GM23338 (cell line): ENCODE results near the gene FOXN1.

Experiments
- EZH2 ChIP-seq: fragments of 200-600 bp; sonication (generic); IDR thresholded peaks from one replicate; pipeline ENCODE4 v1.8.0; 2017; ENCODE audit warnings: antibody characterized with exemption, mild to moderate bottlenecking, low read depth; ENCODE audit not compliant: unreplicated experiment
- JUNB ChIP-seq: IDR thresholded peaks from one replicate; pipeline ENCODE4 v1.6.1; 2016; ENCODE audit warnings: antibody characterized with exemption; ENCODE audit not compliant: unreplicated experiment
- TF ChIP-seq, protein P1 (sequence below), 2 experiments: fragments of 200-600 bp in 1 of 2; sonication (generic) in 1 of 2; conservative IDR thresholded peaks; 2 replicates each; pipeline versions ENCODE4 v1.5.1 to v1.6.1; 2016 to 2017; ENCODE audit warnings: antibody characterized with exemption in 2 of 2, low read depth in 2 of 2, mild to moderate bottlenecking in 2 of 2, moderate library complexity in 1 of 2

DNA sequence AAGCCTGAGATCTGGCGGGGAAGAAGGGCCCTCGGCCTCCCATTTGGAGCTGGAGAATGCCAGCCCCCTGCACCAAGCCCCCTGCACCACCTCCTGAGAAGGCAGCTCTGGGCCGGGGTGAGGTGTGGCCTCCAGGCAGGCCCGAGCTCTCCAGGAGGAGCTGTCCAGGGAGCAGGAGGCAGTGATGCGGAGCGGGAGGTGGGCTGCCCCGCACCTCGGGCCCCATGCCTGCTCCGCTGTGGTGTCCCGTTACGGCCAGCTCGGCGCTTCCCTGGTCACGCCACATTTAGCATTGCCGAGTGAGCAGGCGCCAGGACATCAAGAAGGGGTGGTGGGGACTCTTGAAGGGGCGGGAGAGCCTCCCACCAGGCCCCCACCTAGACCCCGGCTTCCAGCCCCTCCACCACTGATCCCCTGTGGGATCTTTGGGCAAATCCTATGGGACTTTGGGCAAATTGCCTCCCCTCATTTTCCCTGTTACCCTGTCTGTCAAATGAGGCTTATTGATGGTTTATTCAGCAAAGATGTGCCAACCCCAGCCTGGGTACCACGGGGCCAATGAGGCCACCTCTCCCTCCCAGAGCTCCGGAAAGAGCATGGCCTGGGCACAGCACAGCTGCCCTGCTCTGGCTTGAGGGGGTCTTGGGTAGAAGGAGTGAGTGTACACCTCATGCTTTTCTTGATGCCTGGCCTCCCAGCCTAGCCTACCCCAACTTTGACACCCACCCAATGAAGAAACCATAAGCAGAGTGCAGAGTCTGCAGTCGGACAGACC, 15.3 kb downstream of the FOXN1 start:
- TF ChIP-seq, protein P1, sequence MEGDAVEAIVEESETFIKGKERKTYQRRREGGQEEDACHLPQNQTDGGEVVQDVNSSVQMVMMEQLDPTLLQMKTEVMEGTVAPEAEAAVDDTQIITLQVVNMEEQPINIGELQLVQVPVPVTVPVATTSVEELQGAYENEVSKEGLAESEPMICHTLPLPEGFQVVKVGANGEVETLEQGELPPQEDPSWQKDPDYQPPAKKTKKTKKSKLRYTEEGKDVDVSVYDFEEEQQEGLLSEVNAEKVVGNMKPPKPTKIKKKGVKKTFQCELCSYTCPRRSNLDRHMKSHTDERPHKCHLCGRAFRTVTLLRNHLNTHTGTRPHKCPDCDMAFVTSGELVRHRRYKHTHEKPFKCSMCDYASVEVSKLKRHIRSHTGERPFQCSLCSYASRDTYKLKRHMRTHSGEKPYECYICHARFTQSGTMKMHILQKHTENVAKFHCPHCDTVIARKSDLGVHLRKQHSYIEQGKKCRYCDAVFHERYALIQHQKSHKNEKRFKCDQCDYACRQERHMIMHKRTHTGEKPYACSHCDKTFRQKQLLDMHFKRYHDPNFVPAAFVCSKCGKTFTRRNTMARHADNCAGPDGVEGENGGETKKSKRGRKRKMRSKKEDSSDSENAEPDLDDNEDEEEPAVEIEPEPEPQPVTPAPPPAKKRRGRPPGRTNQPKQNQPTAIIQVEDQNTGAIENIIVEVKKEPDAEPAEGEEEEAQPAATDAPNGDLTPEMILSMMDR (conservative IDR thresholded peaks at IDR 0.05; ENCODE audit: low read depth in 2 of 2): no peak
- TF ChIP-seq EZH2: no peak
- TF ChIP-seq JUNB: no peak
